ENCODE data around the gene RAB3D.

RAB3D gene

DNA sequence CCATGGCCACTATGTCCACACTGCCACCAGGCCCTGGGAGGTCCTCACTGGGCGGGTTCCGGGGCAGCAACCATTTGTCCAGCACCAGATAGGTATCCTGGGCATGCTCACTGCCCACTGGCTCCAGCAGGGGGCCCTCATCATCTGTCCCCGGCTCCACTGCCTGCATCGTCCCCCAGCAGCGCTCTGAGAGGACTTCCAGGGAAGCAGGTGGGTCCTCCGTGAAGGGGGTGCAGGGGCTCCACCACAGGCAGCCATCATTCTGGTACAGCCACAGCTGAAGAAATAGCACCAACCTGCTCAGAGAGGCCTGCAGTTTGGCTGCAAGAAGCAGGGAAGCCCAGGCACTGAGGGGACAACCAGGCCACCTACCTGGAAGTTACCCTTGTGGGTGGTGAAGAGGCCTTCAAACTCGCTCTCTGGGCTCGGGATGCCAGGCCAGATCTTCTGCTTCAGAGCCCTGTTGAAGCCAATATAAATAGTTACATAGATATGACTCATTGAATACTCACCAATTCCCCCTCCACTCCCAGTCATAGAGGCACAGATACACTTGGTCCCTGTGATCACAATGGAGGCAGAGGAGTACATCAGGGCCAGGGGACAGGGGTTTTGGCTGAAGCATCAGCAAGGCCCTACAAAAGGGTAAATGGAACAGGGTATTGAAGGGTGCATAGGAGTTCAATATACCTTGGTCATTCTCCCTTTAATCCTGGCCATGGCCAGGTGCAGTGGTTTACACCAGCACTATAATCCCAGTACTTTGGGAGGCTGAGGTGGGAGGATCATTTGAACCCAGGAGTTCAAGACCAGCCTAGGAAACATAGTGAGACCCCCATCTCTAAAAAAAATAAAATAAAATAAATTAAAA is 39.1 kb upstream of the RAB3D start:
- H3K4me1 ChIP-seq (ENCODE audit: low read depth, poor library complexity, severe bottlenecking), result peaks cover 33% of the 10 kb centered on the region
- peak; percentile 53 for TF ChIP-seq CTCF (conservative IDR thresholded peaks at IDR 0.05; ENCODE audit: low read depth, low read length)
- no peak overlapping the region for H3K27ac ChIP-seq
- H2AFZ ChIP-seq (ENCODE audit: low read depth), result no peak overlapping the region
- no peaks in the 10 kb centered on the region for H3K79me2 ChIP-seq (ENCODE audit: insufficient read depth, low read depth)
- no peaks in the 10 kb centered on the region for H3K36me3 ChIP-seq (ENCODE audit: insufficient read depth)
- no peak overlapping the region for H3K4me2 ChIP-seq
- no peak overlapping the region for H3K9ac ChIP-seq
- no peaks in the 10 kb centered on the region for H3K27me3 ChIP-seq (ENCODE audit: insufficient read depth, low read depth)
- no peak overlapping the region for H3K4me3 ChIP-seq (IDR thresholded peaks at IDR 0.05; ENCODE audit: insufficient read depth, low read depth, low read length)
- no peaks in the 10 kb centered on the region for H4K20me1 ChIP-seq (ENCODE audit: insufficient read depth)

GRCh38 chr19:11377756-11378155 is 38.3 kb upstream of the RAB3D start:
- Histone ChIP-seq H3K36me3 (ENCODE audit: insufficient read depth) (no peaks in the 10 kb centered on the region), H2AFZ (ENCODE audit: low read depth) (no peak overlapping the region), H3K4me3 (IDR thresholded peaks at IDR 0.05; ENCODE audit: insufficient read depth, low read depth, low read length) (no peak overlapping the region), H3K4me2 (no peak overlapping the region), H3K79me2 (ENCODE audit: insufficient read depth, low read depth) (no peaks in the 10 kb centered on the region), H4K20me1 (ENCODE audit: insufficient read depth) (no peaks in the 10 kb centered on the region), H3K9ac (no peak overlapping the region), H3K4me1 (ENCODE audit: low read depth, poor library complexity, severe bottlenecking) (peaks cover 34% of the 10 kb centered on the region), H3K27ac (no peak overlapping the region), H3K27me3 (ENCODE audit: insufficient read depth, low read depth) (no peaks in the 10 kb centered on the region)
- TF ChIP-seq CTCF (conservative IDR thresholded peaks at IDR 0.05; ENCODE audit: low read depth, low read length), result no peak

GRCh38 chr19:11377237-11377636 is 37.8 kb upstream of the RAB3D start:
- Histone ChIP-seq H3K4me2 (0 out of 2 replicates have a peak overlapping the region, but pooled peaks have one; percentile 26), H4K20me1 (ENCODE audit: insufficient read depth) (no peaks in the 10 kb centered on the region), H3K4me3 (IDR thresholded peaks at IDR 0.05; ENCODE audit: insufficient read depth, low read depth, low read length) (no peak overlapping the region), H3K27ac (no peak overlapping the region), H3K4me1 (ENCODE audit: low read depth, poor library complexity, severe bottlenecking) (peaks cover 31% of the 10 kb centered on the region), H3K27me3 (ENCODE audit: insufficient read depth, low read depth) (no peaks in the 10 kb centered on the region), H3K9ac (no peak overlapping the region), H2AFZ (ENCODE audit: low read depth) (no peak overlapping the region), H3K79me2 (ENCODE audit: insufficient read depth, low read depth) (no peaks in the 10 kb centered on the region), H3K36me3 (ENCODE audit: insufficient read depth) (no peaks in the 10 kb centered on the region)
- TF ChIP-seq CTCF (conservative IDR thresholded peaks at IDR 0.05; ENCODE audit: low read depth, low read length), result no peak

DNA sequence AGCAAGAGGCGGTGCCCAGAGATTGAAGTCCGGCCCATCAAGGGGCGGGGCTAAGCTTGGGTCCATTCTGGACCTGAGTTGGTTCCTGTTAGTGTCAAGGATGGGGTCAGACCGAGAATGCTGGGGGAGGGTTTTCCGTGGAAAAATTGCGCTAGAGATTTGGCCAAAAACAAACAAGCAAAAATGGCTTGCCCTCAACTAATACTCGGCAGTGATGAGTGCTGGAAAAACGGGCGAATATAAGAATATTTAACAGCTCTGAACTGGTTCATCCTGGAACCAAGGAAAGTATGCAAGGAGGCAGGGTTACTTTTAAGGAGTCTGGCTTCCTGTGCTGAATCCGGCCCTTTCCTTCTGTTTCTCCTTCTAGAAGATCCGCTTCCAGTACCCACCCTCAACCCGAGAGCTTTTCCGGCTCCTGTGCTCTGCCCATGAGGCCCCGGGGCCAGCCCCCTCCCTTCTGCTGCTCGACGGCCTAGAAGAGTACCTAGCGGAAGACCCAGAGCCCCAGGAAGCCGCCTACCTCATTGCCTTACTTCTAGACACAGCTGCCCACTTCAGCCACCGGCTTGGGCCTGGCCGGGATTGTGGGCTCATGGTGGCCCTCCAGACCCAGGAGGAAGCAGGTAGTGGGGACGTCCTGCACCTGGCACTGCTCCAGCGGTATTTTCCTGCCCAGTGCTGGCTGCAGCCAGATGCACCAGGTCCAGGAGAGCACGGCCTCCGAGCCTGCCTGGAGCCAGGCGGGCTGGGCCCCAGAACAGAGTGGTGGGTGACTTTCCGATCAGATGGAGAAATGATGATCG is 35.9 kb upstream of the RAB3D start:
- Histone ChIP-seq H3K27me3 (ENCODE audit: insufficient read depth, low read depth) (no peaks in the 10 kb centered on the region), H3K36me3 (ENCODE audit: insufficient read depth) (no peaks in the 10 kb centered on the region), H3K4me3 (IDR thresholded peaks at IDR 0.05; ENCODE audit: insufficient read depth, low read depth, low read length) (no peak overlapping the region), H3K4me2 (peak overlapping the region; percentile 31), H3K27ac (peak overlapping the region; percentile 9; the same call in 1 of the 2 replicates), H3K9ac (no peak overlapping the region), H4K20me1 (ENCODE audit: insufficient read depth) (no peaks in the 10 kb centered on the region), H3K79me2 (ENCODE audit: insufficient read depth, low read depth) (no peaks in the 10 kb centered on the region), H3K4me1 (ENCODE audit: low read depth, poor library complexity, severe bottlenecking) (peaks cover 27% of the 10 kb centered on the region), H2AFZ (ENCODE audit: low read depth) (peak overlapping the region; percentile 32; the same call in 1 of the 2 replicates)
- no peak for TF ChIP-seq CTCF (conservative IDR thresholded peaks at IDR 0.05; ENCODE audit: low read depth, low read length)

Measured in KMS-11 (cell line).